Right lobe of liver (tissue), 6 donors: ENCODE measurements around the gene DUSP16. TPM values are rescaled to one million over a fixed set of nuclear protein-coding genes. Genes with fewer than 3 reads are reported as not detected.

ENCODE experiments used
- ATAC-seq, 4 donors: fragments of 200-7000 bp; cut with Tn5 transposase; one replicate each; pipeline ENCODE4 v1.9.1; 2020; ENCODE audit warnings: mild to moderate bottlenecking in 4 of 4, moderate library complexity in 4 of 4
- DNase-seq, 3 donors: peaks; one replicate each; pipeline ENCODE4 v3.0.0-alpha.2; 2020
- H3K27ac ChIP-seq, 3 donors: fragments of 200-600 bp; one replicate each; pipeline ENCODE4 v1.8.0; 2022
- H3K27me3 ChIP-seq, 2 donors: fragments of 200-600 bp; one replicate each; pipeline ENCODE4 v1.8.0; 2022
- H3K36me3 ChIP-seq, 4 donors: fragments of 200-600 bp; sonication (generic) in 1 of 4; one replicate each; pipeline versions ENCODE4 v1.5.1 to v1.8.0; 2017 to 2022; ENCODE audit warnings: control low read depth in 1 of 4
- H3K4me1 ChIP-seq, 4 donors: fragments of 200-600 bp; sonication (generic) in 1 of 4; one replicate each; pipeline versions ENCODE4 v1.5.1 to v1.8.0; 2017 to 2022; ENCODE audit warnings: control low read depth in 1 of 4
- H3K4me3 ChIP-seq, 3 donors: fragments of 200-600 bp; one replicate each; pipeline ENCODE4 v1.8.0; 2022
- H3K9me3 ChIP-seq, 4 donors: fragments of 200-600 bp; sonication (generic) in 1 of 4; one replicate each; pipeline versions ENCODE4 v1.5.1 to v1.8.0; 2017 to 2022; ENCODE audit warnings: control low read depth in 1 of 4
- POLR2A ChIP-seq: fragments of 450-650 bp; IDR thresholded peaks from one replicate; pipeline ENCODE4 v1.6.1; 2017; ENCODE audit warnings: antibody characterized with exemption, mild to moderate bottlenecking
- WGBS: methylation state at CpG from one replicate; pipeline ENCODE4 v1.1.6; 2018; ENCODE audit warnings: low coverage, low lambda C conversion rate; ENCODE audit not compliant: insufficient coverage; ENCODE audit errors: missing lambda C conversion rate; 5-methylcytosine and 5-hydroxymethylcytosine counted together
- intact Hi-C, 2 donors: fragments of 100-400 bp; cut with DNase I; formaldehyde crosslinking; loops; one replicate each; pipeline versions ENCODE4 v1.11.2 to v1.14.1; 2022
- long read RNA-seq: library from polyadenylated mRNA; unstranded; transcript quantifications from one replicate; pipeline ENCODE4 v2.0.0, GENCODE V29; 2019
- total RNA-seq, 6 experiments: library from RNA; depleted of rRNA in 2 of 6; stranded (reverse); fragments of >200 nt in 2 of 6; fragmentation: NEBNext Ultra II Directional in 3 of 6; extraction: Animal tissue kit (Norgen Biotek cat#: 25700) in 3 of 6; gene quantifications; one replicate each; pipeline versions ENCODE4 v1.1.0 to v1.2.4, GENCODE V29; 2016 to 2023
- TF ChIP-seq, protein P1 (sequence below), 4 donors: fragments of 200-600 bp in 3 of 4; fragments of 450-650 bp in 1 of 4; IDR thresholded peaks; one replicate each; pipeline versions ENCODE4 v1.5.1 to v1.8.0; 2016 to 2022; ENCODE audit warnings: antibody characterized with exemption in 4 of 4, mild to moderate bottlenecking in 2 of 4
- donor health status: DM: no; HTN: yes; CAD: no.
- donor health status: DM: no; HTN: no; CAD: no.
- donor health status: DM: no; HTN: no; CAD: no.
- donor health status: DM: no; HTN: yes; CAD: no.
- donor health status: DM: no; HTN: yes; CAD: no.

The DUSP16 gene, protein sequence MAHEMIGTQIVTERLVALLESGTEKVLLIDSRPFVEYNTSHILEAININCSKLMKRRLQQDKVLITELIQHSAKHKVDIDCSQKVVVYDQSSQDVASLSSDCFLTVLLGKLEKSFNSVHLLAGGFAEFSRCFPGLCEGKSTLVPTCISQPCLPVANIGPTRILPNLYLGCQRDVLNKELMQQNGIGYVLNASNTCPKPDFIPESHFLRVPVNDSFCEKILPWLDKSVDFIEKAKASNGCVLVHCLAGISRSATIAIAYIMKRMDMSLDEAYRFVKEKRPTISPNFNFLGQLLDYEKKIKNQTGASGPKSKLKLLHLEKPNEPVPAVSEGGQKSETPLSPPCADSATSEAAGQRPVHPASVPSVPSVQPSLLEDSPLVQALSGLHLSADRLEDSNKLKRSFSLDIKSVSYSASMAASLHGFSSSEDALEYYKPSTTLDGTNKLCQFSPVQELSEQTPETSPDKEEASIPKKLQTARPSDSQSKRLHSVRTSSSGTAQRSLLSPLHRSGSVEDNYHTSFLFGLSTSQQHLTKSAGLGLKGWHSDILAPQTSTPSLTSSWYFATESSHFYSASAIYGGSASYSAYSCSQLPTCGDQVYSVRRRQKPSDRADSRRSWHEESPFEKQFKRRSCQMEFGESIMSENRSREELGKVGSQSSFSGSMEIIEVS
- 10 to 100 TPM; 41.9 to 74.2 (median 48.4) TPM for total RNA-seq
- long read RNA-seq, partial matches to known transcripts, result 0 of 2 reads
- long read RNA-seq, other reads (novel, unspliced or antisense), result 2 of 2 reads

DNA sequence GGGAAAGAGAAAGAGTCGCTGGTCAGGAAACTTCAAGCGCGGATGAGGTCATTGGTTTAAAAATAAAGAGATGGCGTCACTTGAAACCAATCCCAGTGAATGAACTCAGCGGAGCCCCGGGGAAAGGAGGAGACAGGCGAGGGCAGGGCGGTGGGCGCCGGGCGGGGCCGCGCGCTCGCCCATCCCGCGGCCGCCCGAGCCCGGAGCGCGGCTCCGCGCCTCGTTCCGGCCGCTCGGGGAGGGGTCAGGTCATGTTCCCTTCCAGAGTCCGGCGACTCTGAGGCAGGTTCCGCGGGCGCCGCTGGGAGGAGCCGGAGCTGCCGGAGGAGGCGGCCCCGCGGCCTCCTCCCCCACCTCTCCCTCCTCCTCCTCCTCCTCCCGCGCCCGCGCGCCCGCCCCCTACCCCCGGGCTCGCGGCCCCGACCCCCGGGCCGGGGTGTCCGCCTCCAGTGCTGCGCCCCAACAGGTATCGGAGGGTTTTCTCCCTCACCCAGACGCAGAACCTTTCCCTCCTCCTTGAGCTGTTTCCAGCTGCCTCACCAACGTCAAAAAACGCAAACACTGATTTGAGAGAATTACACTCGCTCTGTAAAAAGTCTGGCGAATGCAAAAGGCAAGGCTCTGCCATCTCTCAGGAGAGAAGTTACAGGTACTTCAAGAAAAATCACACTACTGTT lies at the start of gene DUSP16:
Gene DUSP16 (minus strand): TSS at position 279 of the 677 bp plus-strand sequence. CDS start 41,765 bp downstream, outside the sequence.
- intact Hi-C loops, result loop anchor here in 1 of 2 donors (10.0 kb wide), 2 partner anchors 132 to 188 kb away; partner anchors contain the start of gene GPR19
- peak; percentile 94 for TF ChIP-seq POLR2A
- TF ChIP-seq, protein P1, sequence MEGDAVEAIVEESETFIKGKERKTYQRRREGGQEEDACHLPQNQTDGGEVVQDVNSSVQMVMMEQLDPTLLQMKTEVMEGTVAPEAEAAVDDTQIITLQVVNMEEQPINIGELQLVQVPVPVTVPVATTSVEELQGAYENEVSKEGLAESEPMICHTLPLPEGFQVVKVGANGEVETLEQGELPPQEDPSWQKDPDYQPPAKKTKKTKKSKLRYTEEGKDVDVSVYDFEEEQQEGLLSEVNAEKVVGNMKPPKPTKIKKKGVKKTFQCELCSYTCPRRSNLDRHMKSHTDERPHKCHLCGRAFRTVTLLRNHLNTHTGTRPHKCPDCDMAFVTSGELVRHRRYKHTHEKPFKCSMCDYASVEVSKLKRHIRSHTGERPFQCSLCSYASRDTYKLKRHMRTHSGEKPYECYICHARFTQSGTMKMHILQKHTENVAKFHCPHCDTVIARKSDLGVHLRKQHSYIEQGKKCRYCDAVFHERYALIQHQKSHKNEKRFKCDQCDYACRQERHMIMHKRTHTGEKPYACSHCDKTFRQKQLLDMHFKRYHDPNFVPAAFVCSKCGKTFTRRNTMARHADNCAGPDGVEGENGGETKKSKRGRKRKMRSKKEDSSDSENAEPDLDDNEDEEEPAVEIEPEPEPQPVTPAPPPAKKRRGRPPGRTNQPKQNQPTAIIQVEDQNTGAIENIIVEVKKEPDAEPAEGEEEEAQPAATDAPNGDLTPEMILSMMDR (IDR thresholded peaks at IDR 0.05), result peak; percentile 9 to 37 (median 20)
- Histone ChIP-seq H3K9me3 (no peaks in the 10 kb centered on the region), H3K36me3 (no peaks in the 10 kb centered on the region), H3K4me1 (peaks cover 0 to 24% (median 3%) of the 10 kb centered on the region in 4 donors), H3K27ac (peak within 1 kb of the TSS; percentile 100), H3K4me3 (peak within 1 kb of the TSS; percentile 60 to 66 (median 60)), H3K27me3 (no peaks in the 10 kb centered on the region)
- DNase-seq, result peak; percentile 97 to 98 (median 97)
- peak; percentile 82 to 95 (median 86) for ATAC-seq
- 0% methylated on average over 15 of the region's 59 CpGs for WGBS

DNA sequence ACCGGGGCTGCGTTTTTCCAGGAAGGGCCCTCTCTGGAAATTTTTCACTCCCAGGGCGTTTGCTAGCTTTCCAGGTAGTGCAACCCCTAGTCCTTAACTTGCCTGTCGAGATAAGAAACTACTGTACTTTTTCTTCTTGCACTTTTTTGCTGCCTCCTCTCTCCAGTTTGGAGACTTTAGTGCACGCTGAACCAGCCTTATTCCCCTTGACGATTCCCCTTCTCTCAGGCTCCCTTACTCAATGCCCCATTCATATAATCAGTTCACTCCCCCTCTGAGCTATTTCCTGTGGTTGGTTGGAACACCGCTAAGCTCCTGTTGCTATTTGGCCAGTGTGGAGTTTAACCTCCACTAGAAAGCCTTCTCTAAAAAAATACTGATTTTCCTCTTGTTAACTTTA lies 49.7 kb upstream of the DUSP16 start:
- Histone ChIP-seq H3K9me3 (no peaks in the 10 kb centered on the region), H3K27ac (peak overlapping the region; percentile 93 to 98 (median 97)), H3K27me3 (no peaks in the 10 kb centered on the region), H3K4me3 (peak overlapping the region; percentile 67 to 87 (median 73)), H3K36me3 (no peaks in the 10 kb centered on the region), H3K4me1 (peaks cover 0 to 9% (median 3%) of the 10 kb centered on the region in 4 donors)
- DNase-seq (no peak), ATAC-seq (peak; percentile 44 to 51 (median 48))
- WGBS, result 0% methylated on average over 4 of the region's 7 CpGs
- intact Hi-C loops, result no loop called here
- TF ChIP-seq, protein P1 (IDR thresholded peaks at IDR 0.05), result no peak
- TF ChIP-seq POLR2A, result peak; percentile 39

DNA sequence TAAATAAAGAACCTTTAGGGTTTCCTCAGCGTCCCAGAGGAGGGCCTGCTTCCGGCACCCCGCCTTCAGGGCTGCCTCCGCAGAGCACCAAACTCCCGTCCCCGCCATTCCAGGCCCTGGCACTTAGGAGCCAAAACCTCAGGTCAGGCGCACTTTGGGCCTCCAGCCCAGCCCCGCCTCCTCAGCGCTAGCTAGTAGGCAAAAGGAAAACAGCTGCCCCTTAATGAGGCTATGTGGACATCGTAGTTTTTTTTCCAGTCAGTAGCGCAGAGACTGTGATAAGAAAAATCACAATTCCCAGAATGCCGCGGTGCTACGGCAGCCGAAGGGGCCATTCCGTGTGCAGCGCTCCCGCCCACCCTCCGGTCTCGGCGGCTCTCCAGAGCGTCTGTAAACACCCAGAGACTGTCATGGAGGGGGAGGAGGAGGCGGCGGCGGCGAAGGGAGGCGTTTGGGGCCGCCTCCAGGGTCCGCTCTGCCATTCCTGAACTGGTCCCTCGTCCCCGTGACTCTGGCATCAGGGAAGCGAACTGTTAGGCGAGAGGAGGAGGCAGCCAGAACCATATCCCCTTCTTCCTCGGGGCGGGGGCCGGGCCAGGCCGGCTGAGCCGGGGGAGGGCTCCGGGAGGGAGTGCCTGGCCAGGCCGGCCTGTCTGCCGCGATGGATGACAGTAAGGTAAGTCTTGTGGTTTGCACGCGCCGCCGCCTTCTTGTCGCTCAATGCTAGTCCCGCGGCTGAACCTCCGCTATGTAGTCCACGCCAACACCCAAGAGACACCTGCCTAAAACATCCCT lies 49.0 kb upstream of the DUSP16 start, which contains the start of gene CREBL2:
Gene CREBL2 (plus strand): TSS at position 365 of the 795 bp plus-strand sequence. CDS start 297 bp downstream, at position 662.
- Histone ChIP-seq H3K4me1 (peaks cover 0 to 9% (median 3%) of the 10 kb centered on the region in 4 donors), H3K27me3 (no peaks in the 10 kb centered on the region), H3K27ac (peak within 1 kb of the TSS; percentile 93 to 98 (median 97)), H3K36me3 (no peaks in the 10 kb centered on the region), H3K9me3 (no peaks in the 10 kb centered on the region), H3K4me3 (peak within 1 kb of the TSS; percentile 67 to 87 (median 73))
- peak; percentile 92 to 96 (median 96) for DNase-seq
- peak; percentile 92 to 96 (median 94) for ATAC-seq
- peak; percentile 83 for TF ChIP-seq POLR2A
- TF ChIP-seq, protein P1 (IDR thresholded peaks at IDR 0.05), result no peak
- WGBS, result under 1% methylated on average over 22 of the region's 51 CpGs
- intact Hi-C loops, result no loop called here
